ENCODE results near the gene NUP188.

The NUP188 gene

GRCh38 chr9:129023036-129023907 lies 75.8 kb downstream of the NUP188 start:
- Histone ChIP-seq H3K4me3 (replicated peaks; ENCODE audit: insufficient read depth, low read length) (no peak overlapping the region), H3K27me3 (ENCODE audit: insufficient read depth, poor library complexity, severe bottlenecking) (no peaks in the 10 kb centered on the region), H3K27ac (replicated peaks) (no peak overlapping the region)
- TF ChIP-seq GABPA (IDR thresholded peaks at IDR 0.05; ENCODE audit: low read depth) = no peak
- no peak for TF ChIP-seq CTCF (IDR thresholded peaks at IDR 0.05; ENCODE audit: insufficient read depth, low read length)
- no peak for TF ChIP-seq SPI1 (IDR thresholded peaks at IDR 0.05; ENCODE audit: borderline replicate concordance, low read depth)
- TF ChIP-seq, protein P1, sequence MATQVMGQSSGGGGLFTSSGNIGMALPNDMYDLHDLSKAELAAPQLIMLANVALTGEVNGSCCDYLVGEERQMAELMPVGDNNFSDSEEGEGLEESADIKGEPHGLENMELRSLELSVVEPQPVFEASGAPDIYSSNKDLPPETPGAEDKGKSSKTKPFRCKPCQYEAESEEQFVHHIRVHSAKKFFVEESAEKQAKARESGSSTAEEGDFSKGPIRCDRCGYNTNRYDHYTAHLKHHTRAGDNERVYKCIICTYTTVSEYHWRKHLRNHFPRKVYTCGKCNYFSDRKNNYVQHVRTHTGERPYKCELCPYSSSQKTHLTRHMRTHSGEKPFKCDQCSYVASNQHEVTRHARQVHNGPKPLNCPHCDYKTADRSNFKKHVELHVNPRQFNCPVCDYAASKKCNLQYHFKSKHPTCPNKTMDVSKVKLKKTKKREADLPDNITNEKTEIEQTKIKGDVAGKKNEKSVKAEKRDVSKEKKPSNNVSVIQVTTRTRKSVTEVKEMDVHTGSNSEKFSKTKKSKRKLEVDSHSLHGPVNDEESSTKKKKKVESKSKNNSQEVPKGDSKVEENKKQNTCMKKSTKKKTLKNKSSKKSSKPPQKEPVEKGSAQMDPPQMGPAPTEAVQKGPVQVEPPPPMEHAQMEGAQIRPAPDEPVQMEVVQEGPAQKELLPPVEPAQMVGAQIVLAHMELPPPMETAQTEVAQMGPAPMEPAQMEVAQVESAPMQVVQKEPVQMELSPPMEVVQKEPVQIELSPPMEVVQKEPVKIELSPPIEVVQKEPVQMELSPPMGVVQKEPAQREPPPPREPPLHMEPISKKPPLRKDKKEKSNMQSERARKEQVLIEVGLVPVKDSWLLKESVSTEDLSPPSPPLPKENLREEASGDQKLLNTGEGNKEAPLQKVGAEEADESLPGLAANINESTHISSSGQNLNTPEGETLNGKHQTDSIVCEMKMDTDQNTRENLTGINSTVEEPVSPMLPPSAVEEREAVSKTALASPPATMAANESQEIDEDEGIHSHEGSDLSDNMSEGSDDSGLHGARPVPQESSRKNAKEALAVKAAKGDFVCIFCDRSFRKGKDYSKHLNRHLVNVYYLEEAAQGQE (IDR thresholded peaks at IDR 0.05; ENCODE audit: insufficient replicate concordance, low read depth) = no peak
- TF ChIP-seq POLR2AphosphoS5 (IDR thresholded peaks at IDR 0.05; ENCODE audit: low read depth) = no peak
- DNase-seq (ENCODE audit: low read depth in 1 of 2, low spot score in 1 of 2) = no peak

GRCh38 chr9:129023908-129024233 lies 76.4 kb downstream of the NUP188 start:
- Histone ChIP-seq H3K27me3 (ENCODE audit: insufficient read depth, poor library complexity, severe bottlenecking) (no peaks in the 10 kb centered on the region), H3K27ac (replicated peaks) (no peak overlapping the region), H3K4me3 (replicated peaks; ENCODE audit: insufficient read depth, low read length) (no peak overlapping the region)
- TF ChIP-seq GABPA (IDR thresholded peaks at IDR 0.05; ENCODE audit: low read depth) = no peak
- TF ChIP-seq SPI1 (IDR thresholded peaks at IDR 0.05; ENCODE audit: borderline replicate concordance, low read depth) = no peak
- TF ChIP-seq CTCF (IDR thresholded peaks at IDR 0.05; ENCODE audit: insufficient read depth, low read length) = no peak
- TF ChIP-seq, protein P1 (IDR thresholded peaks at IDR 0.05; ENCODE audit: insufficient replicate concordance, low read depth) = no peak
- TF ChIP-seq POLR2AphosphoS5 (IDR thresholded peaks at IDR 0.05; ENCODE audit: low read depth) = no peak
- no peak for DNase-seq (ENCODE audit: low read depth in 1 of 2, low spot score in 1 of 2)

DNA sequence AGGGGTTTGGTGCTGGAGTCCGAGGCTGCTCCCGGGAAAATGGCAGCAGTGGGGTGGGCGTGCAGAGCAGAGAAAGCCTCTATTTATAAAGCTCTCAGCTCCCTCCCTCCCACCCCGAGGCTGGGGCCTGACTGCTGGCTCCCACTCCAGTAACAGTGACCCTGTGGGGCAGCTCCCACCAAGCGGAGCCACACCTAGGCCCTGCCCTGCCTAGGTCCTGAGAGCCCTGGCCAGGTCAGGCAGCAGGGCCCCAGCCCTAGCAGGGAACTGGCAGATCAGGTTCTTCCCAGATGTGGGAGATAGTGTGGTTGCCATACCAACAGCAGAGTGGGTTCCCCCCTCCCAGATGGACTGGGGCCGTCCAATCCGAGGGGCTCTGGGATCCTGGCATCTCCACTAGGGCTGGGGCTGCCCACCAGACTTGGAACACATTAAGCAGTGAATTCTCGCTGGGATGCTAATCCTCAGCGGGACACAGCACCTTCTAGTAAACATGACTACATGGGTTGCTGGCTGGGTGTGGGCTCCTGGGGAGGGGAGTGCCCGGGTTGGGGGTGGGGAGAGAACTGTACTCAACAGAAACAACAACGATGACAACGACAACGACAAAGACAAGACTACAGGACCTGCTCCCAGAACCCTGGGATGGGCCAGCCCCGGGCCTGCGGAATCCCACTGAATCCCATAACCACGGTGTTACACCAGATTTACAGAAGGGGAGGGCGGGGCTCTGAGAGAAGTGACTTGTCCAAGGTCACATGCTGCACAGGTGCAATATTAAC lies 79.1 kb downstream of the NUP188 start:
- no peak overlapping the region for H3K27ac ChIP-seq (replicated peaks)
- H3K27me3 ChIP-seq (ENCODE audit: insufficient read depth, poor library complexity, severe bottlenecking) = no peaks in the 10 kb centered on the region
- no peak overlapping the region for H3K4me3 ChIP-seq (replicated peaks; ENCODE audit: insufficient read depth, low read length)
- TF ChIP-seq CTCF (IDR thresholded peaks at IDR 0.05; ENCODE audit: insufficient read depth, low read length) (no peak), POLR2AphosphoS5 (IDR thresholded peaks at IDR 0.05; ENCODE audit: low read depth) (no peak), SPI1 (IDR thresholded peaks at IDR 0.05; ENCODE audit: borderline replicate concordance, low read depth) (no peak), GABPA (IDR thresholded peaks at IDR 0.05; ENCODE audit: low read depth) (no peak)
- TF ChIP-seq, protein P1 (IDR thresholded peaks at IDR 0.05; ENCODE audit: insufficient replicate concordance, low read depth) = no peak
- no peak for DNase-seq (ENCODE audit: low read depth in 1 of 2, low spot score in 1 of 2)
